HCT116 (cell line): ENCODE results near the gene CEP55.
"Not testable (repeated sequence)": the region's sequence is repeated elsewhere in the genome, so short reads cannot be mapped to it uniquely, and the experiment has no call there.

Source experiments
- ELF1 ChIP-seq: IDR thresholded peaks from 2 replicates; pipeline ENCODE4 v1.6.1; 2012; ENCODE audit warnings: low read depth, borderline replicate concordance
- EZH2 ChIP-seq: fragments of 200-600 bp; sonication (generic); IDR thresholded peaks from 2 replicates; pipeline ENCODE4 v1.6.1; 2017; ENCODE audit warnings: antibody characterized with exemption, mixed run types
- JUND ChIP-seq: IDR thresholded peaks from 2 replicates; pipeline ENCODE4 v1.6.1; 2012
- POLR2A ChIP-seq: IDR thresholded peaks from 2 replicates; pipeline ENCODE4 v1.7.0; 2011; ENCODE audit warnings: borderline replicate concordance; ENCODE audit not compliant: insufficient read depth, insufficient read length; ENCODE audit errors: extremely low read depth
- RAD21 ChIP-seq: IDR thresholded peaks from 2 replicates; pipeline ENCODE4 v1.6.1; 2012; ENCODE audit warnings: low read depth, mild to moderate bottlenecking
- REST ChIP-seq: IDR thresholded peaks from 2 replicates; pipeline ENCODE4 v1.6.1; 2012; ENCODE audit warnings: low read depth
- ZFX ChIP-seq: fragments of 450-650 bp; IDR thresholded peaks from 2 replicates; pipeline ENCODE4 v1.6.1; 2017
- TF ChIP-seq, protein P1 (sequence below), 3 experiments: fragments of 200-600 bp in 1 of 3; sonication (generic) in 1 of 3; IDR thresholded peaks in 2 of 3; conservative IDR thresholded peaks in 1 of 3; 2 replicates each; pipeline ENCODE4 v1.5.1; 2012 to 2017; ENCODE audit warnings: low read depth in 2 of 3, low read length in 2 of 3, antibody characterized with exemption in 1 of 3, borderline replicate concordance in 1 of 3, control low read depth in 1 of 3, mild to moderate bottlenecking in 1 of 3, mixed read lengths in 1 of 3, mixed run types in 1 of 3, moderate library complexity in 1 of 3; ENCODE audit not compliant: insufficient read depth in 1 of 3

GRCh38 chr10:93546995-93547394, 50.6 kb downstream of the CEP55 start:
- TF ChIP-seq RAD21, POLR2A, EZH2, REST, ZFX, JUND, ELF1: not testable (repeated sequence)
- TF ChIP-seq, protein P1, sequence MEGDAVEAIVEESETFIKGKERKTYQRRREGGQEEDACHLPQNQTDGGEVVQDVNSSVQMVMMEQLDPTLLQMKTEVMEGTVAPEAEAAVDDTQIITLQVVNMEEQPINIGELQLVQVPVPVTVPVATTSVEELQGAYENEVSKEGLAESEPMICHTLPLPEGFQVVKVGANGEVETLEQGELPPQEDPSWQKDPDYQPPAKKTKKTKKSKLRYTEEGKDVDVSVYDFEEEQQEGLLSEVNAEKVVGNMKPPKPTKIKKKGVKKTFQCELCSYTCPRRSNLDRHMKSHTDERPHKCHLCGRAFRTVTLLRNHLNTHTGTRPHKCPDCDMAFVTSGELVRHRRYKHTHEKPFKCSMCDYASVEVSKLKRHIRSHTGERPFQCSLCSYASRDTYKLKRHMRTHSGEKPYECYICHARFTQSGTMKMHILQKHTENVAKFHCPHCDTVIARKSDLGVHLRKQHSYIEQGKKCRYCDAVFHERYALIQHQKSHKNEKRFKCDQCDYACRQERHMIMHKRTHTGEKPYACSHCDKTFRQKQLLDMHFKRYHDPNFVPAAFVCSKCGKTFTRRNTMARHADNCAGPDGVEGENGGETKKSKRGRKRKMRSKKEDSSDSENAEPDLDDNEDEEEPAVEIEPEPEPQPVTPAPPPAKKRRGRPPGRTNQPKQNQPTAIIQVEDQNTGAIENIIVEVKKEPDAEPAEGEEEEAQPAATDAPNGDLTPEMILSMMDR (IDR thresholded peaks at IDR 0.05 in 2 of 3, conservative IDR thresholded peaks at IDR 0.05 in 1 of 3; ENCODE audit: borderline replicate concordance in 1 of 3, insufficient read depth in 1 of 3, low read depth in 2 of 3, low read length in 2 of 3) = not testable (repeated sequence)
